H1 (cell line): Measurements from ENCODE around the gene RPAP3. TPM values are rescaled to one million over a fixed set of nuclear protein-coding genes. Genes with fewer than 3 reads are reported as not detected.

Source experiments
- CTCF ChIA-PET: fragments of 300-600 bp; sonication (Branson Sonifier 250); formaldehyde crosslinking; loops from one replicate; lab custom pipeline; 2021; ENCODE audit not compliant: partially characterized antibody; lab: Charles Lee
- POLR2A ChIA-PET: fragments of 300-600 bp; sonication (Branson Sonifier 250); formaldehyde crosslinking; loops from one replicate; lab custom pipeline; 2021; ENCODE audit warnings: inconsistent platforms; ENCODE audit not compliant: partially characterized antibody; lab: Charles Lee
- DNase-seq, 2 experiments: peaks; one replicate each; pipeline versions ENCODE4 v3.0.0 to v3.0.0-alpha.2; 2010 to 2022; ENCODE audit warnings: low spot score in 2 of 2, low read depth in 1 of 2, mixed read lengths in 1 of 2
- FAIRE-seq: peaks from 2 replicates; lab custom pipeline; 2011; peaks lifted over from hg19 to GRCh38; lab: Jason Lieb, UNC
- H2AFZ ChIP-seq: 2 replicates; pipeline ENCODE4 v1.8.1; 2012; ENCODE audit warnings: low read length, inconsistent platforms
- H2AK5ac ChIP-seq: 2 replicates; pipeline ENCODE4 v1.6.1; 2013; ENCODE audit warnings: low read depth, low read length
- H2BK120ac ChIP-seq: replicated peaks from 2 replicates; pipeline ENCODE3; 2013; ENCODE audit warnings: low read depth, low read length, inconsistent platforms
- H2BK12ac ChIP-seq: 2 replicates; pipeline ENCODE4 v1.6.1; 2013; ENCODE audit warnings: low read depth, low read length
- H2BK15ac ChIP-seq: 2 replicates; pipeline ENCODE4 v1.6.1; 2013; ENCODE audit warnings: low read length
- H2BK20ac ChIP-seq: 2 replicates; pipeline ENCODE4 v1.6.1; 2013; ENCODE audit warnings: low read length
- H2BK5ac ChIP-seq: 2 replicates; pipeline ENCODE4 v1.6.1; 2013; ENCODE audit warnings: low read depth, low read length
- H3K14ac ChIP-seq: 2 replicates; pipeline ENCODE4 v1.6.1; 2013; ENCODE audit warnings: inconsistent platforms; ENCODE audit not compliant: insufficient read length
- H3K18ac ChIP-seq: 2 replicates; pipeline ENCODE4 v1.6.1; 2013; ENCODE audit warnings: low read length; ENCODE audit errors: extremely low read depth
- H3K23ac ChIP-seq: 2 replicates; pipeline ENCODE4 v1.6.1; 2013; ENCODE audit warnings: inconsistent platforms; ENCODE audit not compliant: insufficient read length
- H3K23me2 ChIP-seq: 2 replicates; pipeline ENCODE4 v1.6.1; 2013; ENCODE audit warnings: low read depth, low read length
- H3K27ac ChIP-seq: 2 replicates; pipeline ENCODE4 v1.6.1; 2011; ENCODE audit warnings: low read depth, low read length, inconsistent platforms
- H3K27me3 ChIP-seq, 4 experiments: replicated peaks in 1 of 4; 1 replicate in 1 of 4; 2 replicates in 3 of 4; pipeline versions ENCODE4 v1.6.1 to v1.8.1; 2011 to 2013; ENCODE audit warnings: low read length in 3 of 4, mild to moderate bottlenecking in 3 of 4, inconsistent platforms in 2 of 4, mixed read lengths in 2 of 4, moderate library complexity in 1 of 4; ENCODE audit not compliant: control insufficient read depth in 3 of 4, insufficient read depth in 3 of 4; ENCODE audit errors: extremely low read depth in 1 of 4
- H3K36me3 ChIP-seq, 4 experiments: 2 replicates each; pipeline versions ENCODE4 v1.6.1 to v1.8.1; 2011 to 2013; ENCODE audit warnings: mild to moderate bottlenecking in 4 of 4, low read length in 3 of 4, moderate library complexity in 2 of 4, control low read depth in 1 of 4, inconsistent platforms in 1 of 4; ENCODE audit not compliant: insufficient read depth in 4 of 4, control insufficient read depth in 2 of 4
- H3K4ac ChIP-seq: replicated peaks from 2 replicates; pipeline ENCODE3; 2013; ENCODE audit warnings: low read length, low read depth, mixed read lengths, inconsistent platforms; ENCODE audit not compliant: insufficient read length
- H3K4me1 ChIP-seq, 4 experiments: replicated peaks in 1 of 4; 1 replicate in 1 of 4; 2 replicates in 3 of 4; pipeline versions ENCODE4 v1.6.1 to v1.8.1; 2011 to 2013; ENCODE audit warnings: low read length in 3 of 4, inconsistent platforms in 2 of 4, mixed read lengths in 1 of 4; ENCODE audit not compliant: insufficient read depth in 4 of 4, control insufficient read depth in 3 of 4
- H3K4me2 ChIP-seq, 2 experiments: 2 replicates each; pipeline versions ENCODE4 v1.6.1 to v1.8.1; 2011 to 2013; ENCODE audit warnings: low read depth in 2 of 2, low read length in 2 of 2, control low read depth in 1 of 2, inconsistent platforms in 1 of 2, mild to moderate bottlenecking in 1 of 2; ENCODE audit not compliant: insufficient read depth in 1 of 2
- H3K4me3 ChIP-seq, 4 experiments: fragments of 200-600, 300-600 bp in 1 of 4; sonication (generic), shearing (Covaris generic), sonication (Bioruptor Twin) in 1 of 4; 2 replicates each; pipeline versions ENCODE4 v1.5.1 to v1.8.1; 2011 to 2016; ENCODE audit warnings: low read length in 4 of 4, low read depth in 3 of 4, control low read depth in 2 of 4, inconsistent platforms in 2 of 4, mild to moderate bottlenecking in 2 of 4, mixed read lengths in 1 of 4, moderate library complexity in 1 of 4; ENCODE audit not compliant: insufficient read depth in 2 of 4; ENCODE audit errors: extremely low read depth in 1 of 4
- H3K56ac ChIP-seq: replicated peaks from 2 replicates; pipeline ENCODE3; 2013; ENCODE audit warnings: low read depth, mild to moderate bottlenecking, mixed read lengths, low read length, inconsistent platforms; ENCODE audit not compliant: insufficient read length
- H3K79me1 ChIP-seq: 2 replicates; pipeline ENCODE4 v1.6.1; 2013; ENCODE audit warnings: low read depth, low read length, control low read depth
- H3K79me2 ChIP-seq, 2 experiments: 2 replicates each; pipeline versions ENCODE4 v1.6.1 to v1.8.1; 2012 to 2013; ENCODE audit warnings: low read length in 2 of 2, mild to moderate bottlenecking in 2 of 2, inconsistent platforms in 1 of 2; ENCODE audit not compliant: insufficient read depth in 2 of 2, control insufficient read depth in 1 of 2
- H3K9ac ChIP-seq, 4 experiments: replicated peaks in 1 of 4; 1 replicate in 1 of 4; 2 replicates in 3 of 4; pipeline versions ENCODE4 v1.6.1 to v1.8.1; 2011 to 2013; ENCODE audit warnings: low read depth in 3 of 4, low read length in 3 of 4, control low read depth in 2 of 4, mild to moderate bottlenecking in 2 of 4, moderate library complexity in 2 of 4, inconsistent platforms in 1 of 4; ENCODE audit errors: extremely low read depth in 1 of 4
- H3K9me3 ChIP-seq, 2 experiments: 2 replicates each; pipeline versions ENCODE4 v1.6.1 to v1.8.1; 2012 to 2013; ENCODE audit warnings: mild to moderate bottlenecking in 2 of 2, moderate library complexity in 2 of 2, control low read depth in 1 of 2, inconsistent platforms in 1 of 2, low read depth in 1 of 2, low read length in 1 of 2, mixed read lengths in 1 of 2; ENCODE audit not compliant: insufficient read depth in 2 of 2
- H4K20me1 ChIP-seq, 2 experiments: replicated peaks in 1 of 2; 2 replicates each; pipeline versions ENCODE3 to v1.8.1; 2011 to 2013; ENCODE audit warnings: inconsistent platforms in 2 of 2, low read length in 2 of 2, mild to moderate bottlenecking in 1 of 2; ENCODE audit not compliant: insufficient read depth in 2 of 2, control insufficient read depth in 1 of 2
- H4K5ac ChIP-seq: 2 replicates; pipeline ENCODE4 v1.6.1; 2013; ENCODE audit warnings: low read length, low read depth, mixed read lengths, inconsistent platforms; ENCODE audit not compliant: insufficient read length
- H4K8ac ChIP-seq: 2 replicates; pipeline ENCODE4 v1.8.0; 2013; ENCODE audit warnings: mild to moderate bottlenecking, moderate library complexity, low read length, inconsistent platforms; ENCODE audit not compliant: insufficient read depth; ENCODE audit errors: extremely low read depth
- H4K91ac ChIP-seq: replicated peaks from 2 replicates; pipeline ENCODE3; 2013; ENCODE audit warnings: low read length, mixed read lengths, inconsistent platforms; ENCODE audit not compliant: insufficient read length
- ATF3 ChIP-seq: IDR thresholded peaks from 2 replicates; pipeline ENCODE4 v1.6.1; 2011; ENCODE audit warnings: low read depth, mild to moderate bottlenecking, low read length; ENCODE audit not compliant: insufficient read depth
- CBX8 ChIP-seq: fragments of 300-800, 300-1000 bp; sonication (generic); IDR thresholded peaks from 2 replicates; pipeline ENCODE4 v1.7.1; 2016; ENCODE audit warnings: low read depth, low read length, borderline replicate concordance
- CEBPB ChIP-seq: IDR thresholded peaks from 2 replicates; pipeline ENCODE4 v1.6.1; 2012; ENCODE audit warnings: low read depth, low read length
- CHD2 ChIP-seq: IDR thresholded peaks from 2 replicates; pipeline ENCODE4 v1.6.1; 2012; ENCODE audit warnings: low read length, improper control_type of control experiment
- EGR1 ChIP-seq: IDR thresholded peaks from 2 replicates; pipeline ENCODE4 v1.6.1; 2011; ENCODE audit warnings: low read depth, low read length, borderline replicate concordance
- EP300 ChIP-seq, 2 experiments: IDR thresholded peaks; 1 replicate in 1 of 2; 2 replicates in 1 of 2; pipeline ENCODE4 v1.6.1; 2011 to 2012; ENCODE audit warnings: low read depth in 2 of 2, low read length in 2 of 2, mild to moderate bottlenecking in 2 of 2, borderline replicate concordance in 1 of 2, inconsistent platforms in 1 of 2, moderate library complexity in 1 of 2
- EZH2 ChIP-seq: fragments of 200-600 bp; sonication (generic); IDR thresholded peaks from 2 replicates; pipeline ENCODE4 v1.7.1; 2012; ENCODE audit warnings: low read depth, mild to moderate bottlenecking, moderate library complexity, low read length, inconsistent platforms; ENCODE audit not compliant: severe bottlenecking
- KDM1A ChIP-seq: fragments of 200-600, 300-600 bp; sonication (generic); IDR thresholded peaks from 2 replicates; pipeline ENCODE4 v1.7.1; 2016; ENCODE audit warnings: mild to moderate bottlenecking, low read length, borderline replicate concordance
- KDM5A ChIP-seq: fragments of 200-600 bp; IDR thresholded peaks from 2 replicates; pipeline ENCODE4 v1.7.1; 2012; ENCODE audit warnings: mild to moderate bottlenecking, low read length, inconsistent platforms, mixed read lengths
- RFX5 ChIP-seq: IDR thresholded peaks from 2 replicates; pipeline ENCODE4 v1.6.1; 2011; ENCODE audit warnings: low read depth, low read length, improper control_type of control experiment, borderline replicate concordance
- SP4 ChIP-seq: IDR thresholded peaks from 2 replicates; pipeline ENCODE4 v1.6.1; 2012; ENCODE audit warnings: low read length, inconsistent platforms
- TAF7 ChIP-seq: optimal IDR thresholded peaks from 2 replicates; pipeline ENCODE3; 2011; ENCODE audit warnings: low read depth, mild to moderate bottlenecking, inconsistent platforms, low read length, moderate library complexity, borderline replicate concordance
- USF2 ChIP-seq: IDR thresholded peaks from 2 replicates; pipeline ENCODE4 v1.6.1; 2011; ENCODE audit warnings: low read length, improper control_type of control experiment
- WGBS, 2 experiments: shearing (Covaris generic) in 1 of 2; methylation state at CpG; one replicate each; pipeline versions ENCODE4 v1.1.6 to v1.1.7; 2013 to 2015; ENCODE audit warnings: low lambda C conversion rate in 2 of 2, mixed read lengths in 2 of 2, inconsistent platforms in 1 of 2, low coverage in 1 of 2, missing lambda C conversion rate in 1 of 2; ENCODE audit not compliant: insufficient replicate concordance in 2 of 2, insufficient coverage in 1 of 2, insufficient read length in 1 of 2; ENCODE audit errors: extremely low coverage in 1 of 2, missing lambda C conversion rate in 1 of 2; 5-methylcytosine and 5-hydroxymethylcytosine counted together
- polyA plus RNA-seq, 7 experiments: library from polyadenylated mRNA; depleted of rRNA in 3 of 7; stranded (reverse) in 5 of 7; unstranded in 2 of 7; fragments of >200 nt in 5 of 7; fragments of 200-250 nt in 2 of 7; gene quantifications; 1 replicate in 5 of 7; 2 replicates in 1 of 7; 4 replicates in 1 of 7; pipeline versions ENCODE4 v1.2.1 to v1.2.3, GENCODE V29; 2011 to 2013; ENCODE audit warnings: missing spikeins in 2 of 7, mixed read lengths in 2 of 7
- total RNA-seq: library from RNA; stranded (reverse); fragmentation: NEBNext Ultra II Directional; extraction: Animal tissue kit (Norgen Biotek cat#: 25700); gene quantifications from 2 replicates; pipeline ENCODE4 v1.2.1, GENCODE V29; 2021

Gene RPAP3
- total and polyA plus RNA-seq, 2 of the 8 experiments (the other 6 are each of a cell fraction or from before 2014, with no cell fraction given) = 6.4 to 60.5 TPM

DNA sequence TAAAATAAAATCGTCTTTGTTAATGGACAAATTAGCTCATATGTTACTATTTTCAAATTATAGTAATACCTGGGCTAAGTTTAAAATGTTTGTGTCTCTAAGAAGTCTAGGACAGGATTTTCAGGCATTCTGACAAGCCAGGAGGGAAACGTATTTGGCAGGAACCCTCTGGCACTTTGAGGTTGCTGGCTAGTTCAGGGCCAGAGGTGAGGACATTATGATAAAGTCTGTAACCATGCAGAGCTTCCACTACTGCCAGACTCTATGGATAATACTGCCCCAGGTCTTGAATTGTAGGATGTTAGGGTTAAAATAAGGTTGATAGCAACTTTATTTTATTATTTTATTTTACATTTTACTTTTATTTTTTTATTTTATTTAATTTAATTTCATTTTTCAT, 56.4 kb downstream of the RPAP3 start:
- 84% methylated on average over 2 of the region's 2 CpGs; no CpG with 5 or more reads in 1 of the 2 experiments for WGBS, 2 experiments
- TF ChIP-seq EZH2 = no peak
- no peak for TF ChIP-seq CEBPB
- TF ChIP-seq SP4 = no peak
- no peak for TF ChIP-seq KDM5A
- no peak for TF ChIP-seq TAF7
- TF ChIP-seq KDM1A = no peak
- no peak for TF ChIP-seq USF2
- no peak for TF ChIP-seq CHD2
- TF ChIP-seq EGR1 = no peak
- TF ChIP-seq ATF3 = no peak
- no peak for TF ChIP-seq RFX5
- TF ChIP-seq EP300 (IDR thresholded peaks at IDR 0.05; ENCODE audit: borderline replicate concordance in 1 of 2, low read depth in 2 of 2, low read length in 2 of 2) = no peak
- no peak for TF ChIP-seq CBX8

More for the DNA sequence above, 56.4 kb downstream of the RPAP3 start:
- no peaks in the 10 kb centered on the region for H3K79me1 ChIP-seq
- FAIRE-seq (no peak), DNase-seq (no peak)
- H2BK12ac ChIP-seq = no peak overlapping the region
- no peak overlapping the region for H3K4me2 ChIP-seq
- H3K23me2 ChIP-seq = no peaks in the 10 kb centered on the region
- no peaks in the 10 kb centered on the region for H3K79me2 ChIP-seq
- no peak overlapping the region for H3K56ac ChIP-seq
- no peak overlapping the region for H2BK20ac ChIP-seq
- H4K91ac ChIP-seq = no peak overlapping the region
- no peaks in the 10 kb centered on the region for H3K9me3 ChIP-seq
- no peak overlapping the region for H2BK120ac ChIP-seq
- no peak overlapping the region for H2AK5ac ChIP-seq
- no peak overlapping the region for H4K8ac ChIP-seq
- H2BK5ac ChIP-seq = no peak overlapping the region
- no peak overlapping the region for H3K4ac ChIP-seq
- no peaks in the 10 kb centered on the region for H3K27me3 ChIP-seq
- peaks cover 2 to 6% (median 5%) of the 10 kb centered on the region in 4 experiments; a peak in 6 of 7 replicates for H3K4me1 ChIP-seq
- H3K4me3 ChIP-seq = no peak overlapping the region
- no peak overlapping the region for H3K14ac ChIP-seq
- H3K18ac ChIP-seq = no peak overlapping the region
- no peak overlapping the region for H2BK15ac ChIP-seq
- no peak overlapping the region for H2AFZ ChIP-seq
- H3K27ac ChIP-seq = no peak overlapping the region
- ChIA-PET POLR2A (no interaction called here), CTCF (interaction anchor here (1.2 to 7.9 kb wide), 5 partner anchors 11 to 242 kb away, joined by 3 to 61 read pairs (median 20); no protein-coding TSS in a partner anchor)
- H3K23ac ChIP-seq = no peak overlapping the region
- no peak overlapping the region for H4K5ac ChIP-seq
- no peaks in the 10 kb centered on the region for H4K20me1 ChIP-seq
- H3K9ac ChIP-seq = no peak overlapping the region
- no peaks in the 10 kb centered on the region; a peak in 1 of 8 replicates for H3K36me3 ChIP-seq
